BE2C (cell line): ENCODE measurements around the gene PLAU.
A peak's percentile ranks its signal among the peaks of the same experiment; 100 is the strongest.

ENCODE experiments used
- DNase-seq: peaks from one replicate; pipeline ENCODE4 v3.0.0-alpha.2; 2020
- H3K27me3 ChIP-seq: fragments of 250-450 bp; sonication (Bioruptor Pico); 2 replicates; pipeline ENCODE4 v1.5.1; 2020; ENCODE audit warnings: mild to moderate bottlenecking
- H3K36me3 ChIP-seq: fragments of 250-450 bp; sonication (Bioruptor Pico); 2 replicates; pipeline ENCODE4 v1.5.1; 2020; ENCODE audit warnings: mild to moderate bottlenecking
- H3K4me1 ChIP-seq: fragments of 250-450 bp; sonication (Bioruptor Pico); 2 replicates; pipeline ENCODE4 v1.5.1; 2020
- H3K4me3 ChIP-seq: 2 replicates; pipeline ENCODE4 v1.5.1; 2011; ENCODE audit warnings: low read depth, low read length
- H3K9me3 ChIP-seq: fragments of 250-450 bp; sonication (Bioruptor Pico); 2 replicates; pipeline ENCODE4 v1.5.1; 2020
- TF ChIP-seq, protein P1 (sequence below): IDR thresholded peaks from 2 replicates; pipeline ENCODE4 v1.5.1; 2012; ENCODE audit warnings: mild to moderate bottlenecking, low read depth, low read length

PLAU gene

DNA sequence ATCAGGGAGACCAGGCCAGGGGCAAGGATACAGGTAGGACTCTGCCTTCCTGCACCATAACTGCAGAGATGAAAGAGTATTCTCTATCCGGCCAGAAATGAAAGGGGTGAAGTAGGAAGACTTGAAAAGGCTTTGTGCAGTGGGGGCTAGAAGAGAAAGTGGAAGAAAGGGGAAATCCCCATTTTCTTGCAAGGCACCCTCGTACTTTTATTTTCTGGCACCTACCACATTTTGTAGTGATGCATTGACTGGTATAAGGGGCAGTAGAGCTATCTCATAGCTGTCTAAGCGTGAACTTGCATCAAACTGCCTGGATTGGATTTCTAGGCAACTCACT is 35.8 kb upstream of the PLAU start:
- H3K36me3 ChIP-seq, result peaks cover 12% of the 10 kb centered on the region
- DNase-seq, result no peak
- H3K9me3 ChIP-seq, result no peaks in the 10 kb centered on the region
- peak overlapping the region; percentile 59 for H3K4me3 ChIP-seq
- TF ChIP-seq, protein P1, sequence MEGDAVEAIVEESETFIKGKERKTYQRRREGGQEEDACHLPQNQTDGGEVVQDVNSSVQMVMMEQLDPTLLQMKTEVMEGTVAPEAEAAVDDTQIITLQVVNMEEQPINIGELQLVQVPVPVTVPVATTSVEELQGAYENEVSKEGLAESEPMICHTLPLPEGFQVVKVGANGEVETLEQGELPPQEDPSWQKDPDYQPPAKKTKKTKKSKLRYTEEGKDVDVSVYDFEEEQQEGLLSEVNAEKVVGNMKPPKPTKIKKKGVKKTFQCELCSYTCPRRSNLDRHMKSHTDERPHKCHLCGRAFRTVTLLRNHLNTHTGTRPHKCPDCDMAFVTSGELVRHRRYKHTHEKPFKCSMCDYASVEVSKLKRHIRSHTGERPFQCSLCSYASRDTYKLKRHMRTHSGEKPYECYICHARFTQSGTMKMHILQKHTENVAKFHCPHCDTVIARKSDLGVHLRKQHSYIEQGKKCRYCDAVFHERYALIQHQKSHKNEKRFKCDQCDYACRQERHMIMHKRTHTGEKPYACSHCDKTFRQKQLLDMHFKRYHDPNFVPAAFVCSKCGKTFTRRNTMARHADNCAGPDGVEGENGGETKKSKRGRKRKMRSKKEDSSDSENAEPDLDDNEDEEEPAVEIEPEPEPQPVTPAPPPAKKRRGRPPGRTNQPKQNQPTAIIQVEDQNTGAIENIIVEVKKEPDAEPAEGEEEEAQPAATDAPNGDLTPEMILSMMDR, result no peak
- no peaks in the 10 kb centered on the region for H3K27me3 ChIP-seq
- H3K4me1 ChIP-seq, result peaks cover 13% of the 10 kb centered on the region

DNA sequence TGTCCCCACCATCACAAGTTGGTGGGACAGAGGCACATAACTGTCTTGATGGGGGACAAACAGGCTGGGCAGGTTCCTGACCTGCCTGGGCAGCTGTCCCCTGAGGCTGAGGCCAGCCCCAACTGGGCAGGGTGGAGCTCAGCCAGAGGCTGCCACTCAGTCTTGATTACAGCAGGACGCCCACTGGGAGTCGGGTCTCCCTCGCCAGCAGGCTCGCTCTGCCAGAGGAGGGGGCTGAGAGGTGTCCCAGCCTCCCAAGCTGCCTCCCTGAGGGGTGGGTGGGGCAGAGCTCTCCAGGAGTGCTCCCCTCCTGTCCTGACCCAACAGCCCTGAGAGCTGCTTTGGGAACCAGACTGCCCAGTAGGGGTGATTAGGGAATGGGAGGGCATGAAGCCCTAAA is 34.8 kb upstream of the PLAU start:
- TF ChIP-seq, protein P1, result no peak
- H3K9me3 ChIP-seq, result no peaks in the 10 kb centered on the region
- no peak for DNase-seq
- 0 out of 2 replicates have a peak, but pooled peaks cover 4% of the 10 kb centered on the region for H3K36me3 ChIP-seq
- H3K27me3 ChIP-seq, result no peaks in the 10 kb centered on the region
- H3K4me3 ChIP-seq, result no peak overlapping the region
- peaks cover 13% of the 10 kb centered on the region for H3K4me1 ChIP-seq

DNA sequence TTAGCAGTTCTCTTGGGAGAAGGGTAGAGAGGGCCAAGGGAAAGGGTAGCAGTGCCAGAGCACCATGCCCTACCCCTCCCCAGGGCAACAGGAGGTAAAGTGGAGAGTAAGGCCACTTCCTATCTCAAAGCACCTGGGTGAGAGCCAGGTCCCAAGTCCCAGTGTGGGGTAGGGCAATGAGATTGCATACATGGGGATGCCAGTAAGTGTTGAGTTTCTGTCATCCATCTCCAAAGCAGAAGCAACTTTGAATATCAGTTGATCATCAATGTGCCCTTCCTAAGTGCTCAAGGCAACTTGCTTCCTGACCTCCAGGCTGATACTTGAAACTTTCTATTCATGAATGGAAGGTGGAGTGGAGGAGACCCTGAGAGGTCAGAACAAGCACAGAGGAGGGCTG is 34.4 kb upstream of the PLAU start:
- H3K4me1 ChIP-seq, result peaks cover 12% of the 10 kb centered on the region
- H3K4me3 ChIP-seq, result no peak overlapping the region

DNA sequence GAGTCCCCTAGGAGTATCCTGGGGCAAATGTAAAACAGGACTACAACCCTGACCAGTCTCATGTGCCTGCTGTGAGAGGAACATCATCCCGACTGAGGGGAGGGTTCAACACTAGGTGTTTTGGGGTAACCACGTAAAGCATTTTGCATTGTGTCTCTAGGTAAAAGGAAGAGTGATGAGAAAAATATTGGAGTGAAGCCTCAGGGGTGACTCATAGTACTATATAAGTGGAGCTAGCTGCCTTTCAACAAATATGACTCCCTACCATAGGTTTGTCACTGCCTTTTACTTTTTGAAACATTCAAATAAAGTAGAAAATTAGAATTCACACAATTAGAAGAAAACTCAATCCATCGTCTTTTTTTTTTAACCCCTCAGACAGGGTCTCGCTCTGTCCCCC is 34.0 kb upstream of the PLAU start:
- no peak for DNase-seq
- H3K27me3 ChIP-seq, result no peaks in the 10 kb centered on the region
- H3K36me3 ChIP-seq, result no peaks in the 10 kb centered on the region
- peaks cover 8% of the 10 kb centered on the region for H3K4me1 ChIP-seq
- H3K9me3 ChIP-seq, result no peaks in the 10 kb centered on the region
- TF ChIP-seq, protein P1, result no peak
- no peak overlapping the region for H3K4me3 ChIP-seq

More for the DNA sequence above, 34.4 kb upstream of the PLAU start:
- Histone ChIP-seq H3K9me3 (no peaks in the 10 kb centered on the region), H3K36me3 (no peaks in the 10 kb centered on the region), H3K27me3 (no peaks in the 10 kb centered on the region)
- TF ChIP-seq, protein P1, result no peak
- DNase-seq, result no peak

DNA sequence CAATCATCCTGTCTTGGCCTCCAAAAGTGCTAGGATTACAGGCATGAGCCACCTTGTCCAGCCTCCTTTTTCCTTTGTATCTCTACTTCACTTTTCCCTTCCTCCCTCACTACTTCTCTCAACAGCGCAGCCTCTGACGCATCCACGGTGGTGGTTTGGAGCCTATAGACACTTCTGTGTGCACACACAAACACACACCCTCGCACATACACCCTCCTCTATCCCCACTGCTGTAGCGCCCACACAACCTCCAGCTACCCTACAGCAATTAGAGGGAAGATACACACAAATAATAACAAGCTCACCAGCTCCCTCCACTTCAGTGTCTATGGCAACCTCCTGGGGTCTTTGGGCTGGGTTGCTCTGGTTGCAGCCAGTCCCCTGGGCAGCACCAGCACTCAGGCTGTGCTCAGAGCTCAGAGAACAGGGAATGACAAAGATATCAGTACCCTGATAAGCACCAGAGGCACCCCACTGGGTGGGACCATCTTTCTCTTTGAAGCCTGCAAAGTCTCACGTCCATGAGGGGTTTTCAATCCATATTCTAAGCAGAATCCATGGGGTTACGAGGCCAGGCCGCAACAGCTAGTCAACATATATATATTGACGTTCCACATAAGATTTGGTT is 33.3 kb upstream of the PLAU start:
- Histone ChIP-seq H3K4me1 (peaks cover 6% of the 10 kb centered on the region; the same call in 1 of the 2 replicates), H3K9me3 (no peaks in the 10 kb centered on the region), H3K36me3 (no peaks in the 10 kb centered on the region), H3K4me3 (no peak overlapping the region), H3K27me3 (no peaks in the 10 kb centered on the region)
- DNase-seq, result no peak
- TF ChIP-seq, protein P1, result no peak

DNA sequence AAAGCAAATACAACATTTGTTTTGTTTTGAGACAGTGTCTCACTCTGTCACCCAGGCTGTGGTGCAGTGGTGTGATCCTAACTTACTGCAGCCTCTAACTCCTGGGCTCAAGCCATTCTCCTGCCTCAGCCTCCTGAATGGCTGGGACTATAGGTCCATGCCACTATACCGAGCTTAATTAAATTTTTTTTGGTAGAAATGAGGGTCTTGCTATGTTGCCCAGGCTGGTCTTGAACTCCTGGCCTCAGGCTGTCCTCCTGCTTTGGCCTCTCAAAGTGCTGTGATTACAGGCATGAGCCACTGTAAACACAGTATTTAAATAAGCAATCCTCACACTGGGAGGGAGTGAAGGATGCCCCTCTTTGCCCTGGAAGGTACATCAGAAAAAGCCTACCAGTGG is 32.6 kb upstream of the PLAU start:
- no peak for DNase-seq
- Histone ChIP-seq H3K4me3 (no peak overlapping the region), H3K27me3 (no peaks in the 10 kb centered on the region), H3K36me3 (no peaks in the 10 kb centered on the region), H3K4me1 (no peaks in the 10 kb centered on the region), H3K9me3 (no peaks in the 10 kb centered on the region)
- TF ChIP-seq, protein P1, result no peak
